ENCODE data around the gene RERE.
"Not testable (repeated sequence)": the region's sequence is repeated elsewhere in the genome, so short reads cannot be mapped to it uniquely, and the experiment has no call there.

DNA sequence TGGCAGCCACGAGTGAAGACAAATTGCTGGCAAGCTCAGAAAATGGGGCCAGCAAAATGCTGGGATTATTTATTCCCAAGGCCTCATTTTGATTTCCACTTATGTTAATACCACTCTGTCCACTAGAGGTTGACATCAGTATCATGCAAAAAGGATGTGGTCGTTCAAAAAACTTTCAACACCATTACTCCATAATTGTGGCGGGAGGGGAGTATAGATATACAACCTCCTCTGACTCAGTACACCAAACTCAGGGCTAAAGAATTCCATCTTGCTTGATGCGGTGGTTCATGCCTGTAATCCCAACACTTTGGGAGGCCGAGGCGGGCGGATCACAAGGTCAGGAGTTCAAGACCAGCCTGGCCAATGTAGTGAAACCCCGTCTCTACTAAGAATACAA, 200.6 kb downstream of the RERE start:
- TF ChIP-seq, protein P1, sequence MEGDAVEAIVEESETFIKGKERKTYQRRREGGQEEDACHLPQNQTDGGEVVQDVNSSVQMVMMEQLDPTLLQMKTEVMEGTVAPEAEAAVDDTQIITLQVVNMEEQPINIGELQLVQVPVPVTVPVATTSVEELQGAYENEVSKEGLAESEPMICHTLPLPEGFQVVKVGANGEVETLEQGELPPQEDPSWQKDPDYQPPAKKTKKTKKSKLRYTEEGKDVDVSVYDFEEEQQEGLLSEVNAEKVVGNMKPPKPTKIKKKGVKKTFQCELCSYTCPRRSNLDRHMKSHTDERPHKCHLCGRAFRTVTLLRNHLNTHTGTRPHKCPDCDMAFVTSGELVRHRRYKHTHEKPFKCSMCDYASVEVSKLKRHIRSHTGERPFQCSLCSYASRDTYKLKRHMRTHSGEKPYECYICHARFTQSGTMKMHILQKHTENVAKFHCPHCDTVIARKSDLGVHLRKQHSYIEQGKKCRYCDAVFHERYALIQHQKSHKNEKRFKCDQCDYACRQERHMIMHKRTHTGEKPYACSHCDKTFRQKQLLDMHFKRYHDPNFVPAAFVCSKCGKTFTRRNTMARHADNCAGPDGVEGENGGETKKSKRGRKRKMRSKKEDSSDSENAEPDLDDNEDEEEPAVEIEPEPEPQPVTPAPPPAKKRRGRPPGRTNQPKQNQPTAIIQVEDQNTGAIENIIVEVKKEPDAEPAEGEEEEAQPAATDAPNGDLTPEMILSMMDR (IDR thresholded peaks at IDR 0.05; ENCODE audit: extremely low read depth in 1 of 2, insufficient read depth in 1 of 2, low read depth in 1 of 2, low read length in 2 of 2) = not testable (repeated sequence)
- TF ChIP-seq JUN (IDR thresholded peaks at IDR 0.05; ENCODE audit: borderline replicate concordance, insufficient read depth, insufficient read length, low read depth); EZH2 (IDR thresholded peaks at IDR 0.05; ENCODE audit: borderline replicate concordance, low read depth, low read length, severe bottlenecking): not testable (repeated sequence)
